Mesenteric fat pad (tissue), 1 donor: ENCODE results near the gene KCNQ4. TPM values are rescaled to one million over a fixed set of nuclear protein-coding genes. Genes with fewer than 3 reads are reported as not detected.

Source experiments
- DNase-seq: peaks from one replicate; pipeline ENCODE4 v3.0.0-alpha.2; 2020; ENCODE audit warnings: low spot score
- total RNA-seq: library from RNA; stranded (reverse); fragmentation: NEBNext Ultra II Directional; extraction: Animal tissue kit (Norgen Biotek cat#: 25700); gene quantifications from one replicate; pipeline ENCODE4 v1.2.1, GENCODE V29; 2021
- donor health status: DM: yes; HTN: yes; CAD: no.

Gene KCNQ4
- total RNA-seq, 1 donor from 2014 or later, result 1.4 TPM

- DNase-seq, result no peak
Observed at GRCh38 chr1:40794974-40795715, 11.6 kb downstream of the KCNQ4 start.

- DNase-seq, result no peak
Observed at GRCh38 chr1:40795811-40796586, 12.4 kb downstream of the KCNQ4 start.

DNA sequence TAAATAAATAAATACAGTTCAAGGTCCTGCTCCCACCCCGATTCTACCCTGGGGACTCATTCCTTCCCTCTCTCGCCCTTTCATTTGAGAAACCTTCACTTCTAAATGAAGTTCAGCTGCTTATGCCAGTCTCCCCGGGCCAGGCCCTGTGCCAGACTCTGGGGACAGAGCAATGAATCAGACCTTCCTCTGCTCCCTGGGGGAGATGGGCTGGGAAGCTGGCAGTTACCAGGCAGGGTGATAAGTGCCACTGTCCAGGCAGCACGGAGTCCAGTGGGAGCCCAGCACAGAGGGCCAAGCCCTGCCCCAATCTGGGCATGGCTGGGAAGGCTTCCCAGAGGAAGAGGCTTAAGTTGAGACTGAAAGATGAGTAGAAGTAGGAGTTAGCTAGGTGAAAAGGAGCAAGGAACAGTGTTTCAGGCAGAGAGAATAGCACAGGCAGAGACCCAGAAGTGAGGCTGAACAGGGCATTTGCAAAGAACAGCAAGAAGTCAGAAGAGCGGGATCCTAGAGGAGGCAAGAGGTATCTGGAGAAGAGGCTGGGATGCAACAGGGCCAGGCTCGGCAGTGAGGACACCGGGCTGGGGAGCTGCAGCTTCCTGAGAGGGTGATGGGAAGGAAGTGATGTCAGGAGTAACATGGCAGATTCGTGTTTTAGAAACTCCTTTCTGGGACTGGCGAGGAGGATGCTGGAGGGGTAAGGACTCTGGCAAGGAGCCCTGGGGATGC is 13.5 kb downstream of the KCNQ4 start:
- DNase-seq, result no peak

- no peak for DNase-seq
Observed at GRCh38 chr1:40797668-40798010, 14.1 kb downstream of the KCNQ4 start.

DNA sequence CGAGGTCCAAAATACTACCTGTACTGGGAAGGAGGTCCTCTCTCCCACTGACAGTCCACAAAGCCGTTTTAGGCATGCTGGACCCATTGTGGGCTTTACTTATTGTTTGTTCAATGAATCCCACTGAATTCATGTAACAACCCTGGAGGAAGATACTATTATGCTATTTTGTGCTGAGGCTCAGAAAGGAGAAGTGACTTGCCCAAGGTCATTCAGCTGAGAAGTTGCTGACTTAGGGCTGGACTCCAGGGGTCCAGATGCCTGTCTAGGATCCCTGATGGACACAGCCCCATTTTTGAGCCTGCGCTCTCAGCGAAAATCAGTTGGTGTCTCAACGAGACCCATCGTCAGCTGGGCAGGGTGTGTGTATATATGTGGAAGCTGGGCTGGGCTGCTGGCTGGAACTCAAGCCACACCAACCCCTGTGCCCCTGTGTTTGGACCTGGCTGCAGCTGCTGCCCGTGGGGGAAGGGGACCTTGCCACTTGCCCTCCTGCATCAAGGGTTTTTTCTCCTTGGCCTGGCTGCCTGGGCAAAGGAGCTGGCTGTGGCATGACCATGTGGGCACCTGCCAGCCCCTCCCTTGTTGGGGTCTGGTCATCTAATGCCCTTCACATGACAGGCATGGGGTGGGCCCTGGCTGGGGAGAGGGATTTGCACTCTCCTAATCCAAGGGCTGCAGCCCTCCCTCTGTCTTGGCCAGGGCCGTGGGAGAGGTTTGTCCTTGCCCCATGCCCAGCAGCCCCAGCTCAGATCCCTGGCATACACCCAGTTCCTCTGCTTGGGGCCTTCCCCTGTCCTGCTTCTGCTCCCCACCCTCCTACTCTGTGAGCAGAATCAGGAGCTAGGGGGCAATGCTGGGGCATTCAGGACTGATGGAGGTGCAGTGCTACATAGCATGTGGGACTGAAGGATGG is 15.0 kb downstream of the KCNQ4 start:
- DNase-seq, result no peak

DNA sequence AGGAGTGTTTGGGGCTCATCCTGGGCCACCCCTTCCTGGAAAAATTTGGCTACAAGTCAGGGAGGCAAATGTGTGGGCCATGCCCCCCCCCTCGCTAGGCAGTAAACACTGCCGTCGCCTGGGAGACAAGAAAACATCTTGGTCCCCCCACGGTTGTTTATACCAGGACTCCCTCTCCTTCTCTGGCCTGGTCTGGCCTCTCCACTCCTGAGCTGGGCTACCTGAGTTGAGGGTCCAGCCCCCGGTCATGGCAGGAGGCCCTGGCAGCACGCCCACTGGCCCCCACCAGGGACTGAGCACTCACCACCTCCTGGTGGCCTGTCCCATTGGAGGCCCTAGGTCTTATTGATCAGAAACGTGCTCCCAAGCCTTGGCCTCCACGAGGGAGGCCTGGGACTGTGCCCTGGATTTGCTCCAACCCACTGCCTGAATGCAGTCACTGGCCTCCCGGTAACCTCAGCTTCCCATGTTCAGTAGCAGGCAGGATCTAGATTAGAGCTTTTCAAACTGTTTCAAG is 15.8 kb downstream of the KCNQ4 start:
- no peak for DNase-seq

GRCh38 chr1:40801742-40802077 is 18.1 kb downstream of the KCNQ4 start:
- DNase-seq, result no peak

GRCh38 chr1:40802078-40802741 is 18.6 kb downstream of the KCNQ4 start:
- peak; percentile 94 for DNase-seq

GRCh38 chr1:40802742-40803113 is 19.1 kb downstream of the KCNQ4 start:
- no peak for DNase-seq

- no peak for DNase-seq
Observed at GRCh38 chr1:40803447-40803846, 19.9 kb downstream of the KCNQ4 start.

DNA sequence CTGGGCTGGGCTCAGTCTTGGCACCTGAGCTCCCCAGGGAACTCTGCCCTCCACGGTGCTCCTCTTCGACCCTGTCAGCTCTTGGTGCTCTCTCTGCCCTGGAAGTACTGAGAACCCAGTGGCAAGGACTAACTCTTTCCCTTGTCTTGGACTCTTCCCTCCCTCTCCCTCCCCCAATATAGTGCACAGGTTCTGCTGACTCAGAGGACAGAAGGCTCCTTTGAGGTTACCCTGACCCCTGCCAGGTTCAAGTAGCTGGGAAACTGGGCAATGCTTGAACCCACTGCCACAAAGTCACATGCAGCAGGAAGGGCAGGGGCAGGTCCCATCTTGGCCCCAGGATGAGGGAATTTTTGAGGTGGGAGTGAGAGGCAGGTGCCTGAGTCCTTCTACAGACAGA is 20.3 kb downstream of the KCNQ4 start:
- DNase-seq, result no peak

- DNase-seq, result no peak
Observed at GRCh38 chr1:40806240-40806639, 22.7 kb downstream of the KCNQ4 start.

GRCh38 chr1:40806731-40807695 is 23.4 kb downstream of the KCNQ4 start:
- DNase-seq, result no peak

DNA sequence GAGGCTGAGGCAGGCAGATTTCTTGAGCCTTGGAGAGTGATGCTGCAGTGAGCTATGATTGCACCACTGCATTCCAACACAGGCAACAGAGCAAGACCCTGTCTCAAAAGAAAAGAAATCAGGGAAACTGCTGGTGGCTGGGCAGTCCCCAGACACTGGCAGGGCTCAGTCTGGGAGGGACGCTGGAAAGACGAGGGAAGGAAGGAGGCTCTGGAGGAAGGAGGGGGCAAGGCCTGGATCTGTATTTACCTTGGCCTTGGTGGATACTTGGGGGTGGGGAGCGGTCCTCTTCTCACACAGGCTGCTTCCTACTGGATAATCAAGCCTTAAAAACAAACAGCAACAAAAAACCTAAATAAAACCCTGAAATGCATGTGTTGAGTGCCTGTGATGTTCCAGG is 24.4 kb downstream of the KCNQ4 start:
- no peak for DNase-seq

DNA sequence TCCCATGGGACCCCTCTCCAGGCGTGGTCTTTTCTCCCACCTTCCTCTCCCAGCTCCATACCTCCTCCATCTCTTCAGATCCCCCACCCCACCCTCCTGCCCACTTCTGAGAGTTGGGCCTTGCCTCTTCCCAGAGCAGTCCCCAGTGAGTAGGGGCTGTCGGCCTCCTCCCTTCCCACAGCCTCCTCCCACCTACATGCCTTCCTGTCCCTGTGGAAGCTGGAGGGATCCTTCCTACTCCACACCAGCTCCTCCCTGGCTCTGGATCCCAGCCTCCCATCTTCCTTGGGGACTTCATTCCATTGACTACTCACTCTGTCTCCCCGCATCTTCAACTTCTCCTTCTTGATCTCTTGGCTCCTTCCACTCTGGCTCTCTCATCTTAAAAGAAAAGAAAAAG is 24.9 kb downstream of the KCNQ4 start:
- DNase-seq, result no peak

DNA sequence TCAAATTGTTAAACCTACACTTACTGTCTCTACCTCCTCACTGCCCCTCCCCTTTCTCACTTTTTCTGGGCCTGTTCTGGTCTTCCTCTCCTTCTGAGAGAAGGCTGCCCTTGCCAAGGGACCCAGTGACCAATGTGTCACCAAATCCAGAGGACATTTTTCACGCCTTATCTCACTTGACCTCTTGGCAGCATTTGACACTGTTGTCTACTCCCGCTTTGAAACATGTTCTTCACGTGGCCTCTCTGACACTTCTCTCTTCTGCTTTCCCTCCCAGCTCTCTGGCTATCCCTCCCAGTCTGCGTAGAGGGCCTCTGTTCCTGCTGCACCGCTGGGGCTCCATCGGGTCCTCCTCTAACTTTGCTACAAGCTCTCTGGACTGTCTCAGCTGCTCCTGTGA is 25.3 kb downstream of the KCNQ4 start:
- DNase-seq, result no peak

DNA sequence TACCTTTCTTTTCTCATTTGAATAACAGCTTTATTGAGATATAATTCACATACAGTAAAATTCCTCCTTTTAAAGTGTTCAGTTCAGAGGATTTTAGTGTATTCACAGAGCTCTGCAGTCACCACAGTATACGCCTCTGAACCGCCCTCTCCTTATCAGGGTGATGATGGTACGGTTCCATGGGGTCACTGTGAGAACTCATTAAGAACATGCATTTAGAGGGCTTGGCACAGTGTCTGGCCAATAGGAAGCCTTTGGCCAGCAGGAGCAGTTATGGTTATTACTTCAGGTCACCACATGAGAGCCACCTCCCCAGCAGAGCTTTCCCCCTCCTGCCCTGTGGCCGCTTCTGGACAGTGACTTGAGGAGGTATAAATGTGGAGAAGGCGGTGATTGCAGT is 27.3 kb downstream of the KCNQ4 start:
- DNase-seq, result no peak

GRCh38 chr1:40815420-40815819 is 31.8 kb downstream of the KCNQ4 start:
- DNase-seq, result no peak

- DNase-seq, result no peak
Observed at GRCh38 chr1:40817791-40818263, 34.2 kb downstream of the KCNQ4 start.
